WERI-Rb-1 (cell line): ENCODE data around the gene SGO1.
A peak's percentile ranks its signal among the peaks of the same experiment; 100 is the strongest.

ENCODE experiments used
- DNase-seq: peaks from one replicate; pipeline ENCODE4 v3.0.0-alpha.2; 2020
- H3K27ac ChIP-seq: fragments of 250-450 bp; sonication (Bioruptor Pico); 2 replicates; pipeline ENCODE4 v1.5.1; 2020; ENCODE audit warnings: mild to moderate bottlenecking, moderate library complexity
- H3K27me3 ChIP-seq: fragments of 250-450 bp; sonication (Bioruptor Pico); 2 replicates; pipeline ENCODE4 v1.5.1; 2021; ENCODE audit warnings: mild to moderate bottlenecking, low read depth, moderate library complexity; ENCODE audit not compliant: insufficient read depth, severe bottlenecking
- H3K36me3 ChIP-seq: fragments of 250-450 bp; sonication (Bioruptor Pico); 2 replicates; pipeline ENCODE4 v1.5.1; 2020; ENCODE audit warnings: mild to moderate bottlenecking, moderate library complexity
- H3K4me3 ChIP-seq: 2 replicates; pipeline ENCODE4 v1.5.1; 2011; ENCODE audit warnings: low read depth, mild to moderate bottlenecking, control low read depth, low read length
- H3K9me3 ChIP-seq: fragments of 250-450 bp; sonication (Bioruptor Pico); 2 replicates; pipeline ENCODE4 v1.5.1; 2021; ENCODE audit warnings: mild to moderate bottlenecking, moderate library complexity; ENCODE audit not compliant: severe bottlenecking
- CTCF ChIP-seq: IDR thresholded peaks from 2 replicates; pipeline ENCODE4 v1.5.1; 2011; ENCODE audit warnings: low read depth, mild to moderate bottlenecking, control low read depth, inconsistent platforms, low read length

Gene SGO1

GRCh38 chr3:20197775-20198174 is 11.8 kb upstream of the SGO1 start:
- Histone ChIP-seq H3K36me3 (no peaks in the 10 kb centered on the region), H3K4me3 (no peak overlapping the region), H3K9me3 (no peaks in the 10 kb centered on the region), H3K27ac (no peak overlapping the region), H3K27me3 (no peaks in the 10 kb centered on the region)
- no peak for DNase-seq
- no peak for TF ChIP-seq CTCF

- no peak for DNase-seq
- Histone ChIP-seq H3K36me3 (no peaks in the 10 kb centered on the region), H3K9me3 (no peaks in the 10 kb centered on the region), H3K27me3 (no peaks in the 10 kb centered on the region), H3K27ac (no peak overlapping the region), H3K4me3 (no peak overlapping the region)
- TF ChIP-seq CTCF, result no peak
These were observed 8.9 kb upstream of the SGO1 start for GRCh38 chr3:20194793-20195460.

GRCh38 chr3:20190991-20191390 is 5.0 kb upstream of the SGO1 start:
- TF ChIP-seq CTCF, result peak; percentile 48
- no peaks in the 10 kb centered on the region for H3K36me3 ChIP-seq
- no peaks in the 10 kb centered on the region for H3K27me3 ChIP-seq
- DNase-seq, result peak; percentile 27
- no peak overlapping the region for H3K27ac ChIP-seq
- H3K4me3 ChIP-seq, result no peak overlapping the region
- H3K9me3 ChIP-seq, result no peaks in the 10 kb centered on the region

- H3K9me3 ChIP-seq, result no peaks in the 10 kb centered on the region
- no peaks in the 10 kb centered on the region for H3K27me3 ChIP-seq
- peak overlapping the region; percentile 65 for H3K4me3 ChIP-seq
- peak overlapping the region; percentile 97 for H3K27ac ChIP-seq
- no peak for DNase-seq
- H3K36me3 ChIP-seq, result peaks cover 33% of the 10 kb centered on the region
- TF ChIP-seq CTCF, result no peak
These were observed 596 bp upstream of the SGO1 start for GRCh38 chr3:20186600-20187004.

- Histone ChIP-seq H3K36me3 (peaks cover 46% of the 10 kb centered on the region), H3K27me3 (no peaks in the 10 kb centered on the region), H3K27ac (peak overlapping the region; percentile 97), H3K9me3 (no peaks in the 10 kb centered on the region), H3K4me3 (peak overlapping the region; percentile 65)
- TF ChIP-seq CTCF, result no peak
- peak; percentile 16 for DNase-seq
These were observed 701 bp downstream of the SGO1 start for GRCh38 chr3:20185331-20185678.

GRCh38 chr3:20182206-20182605 is 3.8 kb downstream of the SGO1 start:
- no peaks in the 10 kb centered on the region for H3K27me3 ChIP-seq
- TF ChIP-seq CTCF, result no peak
- H3K36me3 ChIP-seq, result peaks cover 74% of the 10 kb centered on the region
- H3K27ac ChIP-seq, result no peak overlapping the region
- no peaks in the 10 kb centered on the region for H3K9me3 ChIP-seq
- H3K4me3 ChIP-seq, result no peak overlapping the region
- DNase-seq, result no peak
